K562 (cell line): ENCODE measurements around the gene CDC23. TPM values are rescaled to one million over a fixed set of nuclear protein-coding genes. Genes with fewer than 3 reads are reported as not detected.

Experiments
- ARID1B ChIP-seq: fragments of 450-650 bp; IDR thresholded peaks from 2 replicates; pipeline ENCODE4 v1.6.1; 2016; ENCODE audit warnings: antibody characterized with exemption, mild to moderate bottlenecking, inconsistent platforms
- ARID3B ChIP-seq: fragments of 250-450 bp; sonication (Bioruptor Pico); IDR thresholded peaks from 2 replicates; pipeline ENCODE4 v1.4.0; 2020; ENCODE audit warnings: borderline replicate concordance
- ELK1 ChIP-seq: sonication (generic); formaldehyde crosslinking; IDR thresholded peaks from 2 replicates; pipeline ENCODE4 v1.8.1; 2022; ENCODE audit warnings: missing genetic modification reagents
- GABPB1 ChIP-seq: sonication (generic); formaldehyde crosslinking; IDR thresholded peaks from 2 replicates; pipeline ENCODE4 v1.8.0; 2022; ENCODE audit warnings: mild to moderate bottlenecking, missing genetic modification reagents
- HMBOX1 ChIP-seq: sonication (generic); IDR thresholded peaks from 2 replicates; pipeline ENCODE4 v1.6.1; 2016
- MLX ChIP-seq, 2 experiments: fragments of 450-650 bp in 1 of 2; sonication (generic) in 1 of 2; formaldehyde crosslinking; conservative IDR thresholded peaks; 2 replicates each; pipeline versions ENCODE4 v1.4.0 to v1.8.1; 2020 to 2022; ENCODE audit warnings: mild to moderate bottlenecking in 1 of 2, missing genetic modification reagents in 1 of 2
- NFIC ChIP-seq: fragments of 450-650 bp; IDR thresholded peaks from 2 replicates; pipeline ENCODE4 v1.6.1; 2017; ENCODE audit warnings: mild to moderate bottlenecking, inconsistent platforms
- RFX1 ChIP-seq: fragments of 450-650 bp; IDR thresholded peaks from 2 replicates; pipeline ENCODE4 v1.6.1; 2016; ENCODE audit warnings: mild to moderate bottlenecking, moderate library complexity
- SIN3A ChIP-seq, 2 experiments: fragments of 150-350 bp in 1 of 2; IDR thresholded peaks; 2 replicates each; pipeline ENCODE4 v1.6.1; 2011 to 2016; ENCODE audit warnings: borderline replicate concordance in 2 of 2, low read depth in 2 of 2, low read length in 2 of 2, mild to moderate bottlenecking in 2 of 2, moderate library complexity in 2 of 2; ENCODE audit not compliant: control insufficient read depth in 1 of 2
- SRSF3 ChIP-seq: fragments of 200-400 bp; formaldehyde crosslinking; IDR thresholded peaks from 2 replicates; pipeline ENCODE4 v1.6.1; 2016; ENCODE audit warnings: mild to moderate bottlenecking, low read length, moderate library complexity; ENCODE audit not compliant: insufficient read depth
- SRSF7 ChIP-seq: fragments of 200-400 bp; formaldehyde crosslinking; optimal IDR thresholded peaks from 2 replicates; pipeline ENCODE3; 2017; ENCODE audit warnings: mild to moderate bottlenecking, low read depth, low read length
- USF2 ChIP-seq: sonication (generic); formaldehyde crosslinking; IDR thresholded peaks from 2 replicates; pipeline ENCODE4 v1.5.0; 2020; ENCODE audit warnings: missing genetic modification reagents
- ZNF175 ChIP-seq: fragments of 200-800 bp; sonication (Bioruptor generic); IDR thresholded peaks from 2 replicates; pipeline ENCODE4 v1.6.1; 2016; ENCODE audit warnings: low read depth, mild to moderate bottlenecking, missing genetic modification characterization, missing compliant biosample characterization
- ZNF592 ChIP-seq: fragments of 450-650 bp; IDR thresholded peaks from 2 replicates; pipeline ENCODE4 v1.6.1; 2017; ENCODE audit warnings: antibody characterized with exemption, mild to moderate bottlenecking
- ZNF76 ChIP-seq: fragments of 250-450 bp; sonication (Bioruptor Pico); IDR thresholded peaks from 2 replicates; pipeline ENCODE4 v1.4.0; 2020; ENCODE audit warnings: mild to moderate bottlenecking, moderate library complexity, borderline replicate concordance
- polyA plus RNA-seq, 8 experiments: library from polyadenylated mRNA; depleted of rRNA in 4 of 8; stranded (reverse) in 5 of 8; unstranded in 3 of 8; fragments of >200 nt; fragmentation: Nextera tagmentation in 2 of 8; fragmentation: Illumina TruSeq in 1 of 8; extraction: Ambion mirVana in 2 of 8; extraction: Trizol in 1 of 8; gene quantifications; 2 replicates each; pipeline versions ENCODE4 v1.2.1 to v1.2.3, GENCODE V29; 2011 to 2014; ENCODE audit warnings: inconsistent platforms in 1 of 8, missing spikeins in 1 of 8
- total RNA-seq, 7 experiments: library from RNA; depleted of rRNA in 6 of 7; stranded (reverse); fragments of >200 nt in 6 of 7; fragmentation: Illumina TruSeq in 2 of 7; extraction: Trizol in 2 of 7; gene quantifications; 2 replicates each; pipeline versions ENCODE4 v1.2.1 to v1.2.3, GENCODE V29; 2011 to 2021; ENCODE audit warnings: low replicate concordance in 1 of 7

The CDC23 gene
- total and polyA plus RNA-seq, 9 of the 15 experiments (the other 6 are each of a cell fraction or from before 2014, with no cell fraction given): 34.5 to 157 (median 65.5) TPM

GRCh38 chr5:138178516-138179276 lies 34.4 kb downstream of the CDC23 start, which contains the start of the genes BRD8 and KIF20A (continued):
- TF ChIP-seq ZNF175 (CRISPR knock-in tag): peak; percentile 72; the same call in 1 of the 2 replicates
- TF ChIP-seq ZNF76 (CRISPR knock-in tag): no peak
- TF ChIP-seq ELK1 (CRISPR knock-in tag): no peak
- peak; percentile 64; the same call in 1 of the 2 replicates for TF ChIP-seq HMBOX1
- no peak for TF ChIP-seq MLX (CRISPR knock-in tag; conservative IDR thresholded peaks at IDR 0.05)
- TF ChIP-seq SRSF3: no peak
- TF ChIP-seq GABPB1 (CRISPR knock-in tag): peak; percentile 94
- no peak; the same call in 1 of the 2 replicates for TF ChIP-seq RFX1
- TF ChIP-seq ARID3B (CRISPR knock-in tag): no peak
- 0 out of 2 replicates have a peak, but pooled peaks have one; percentile 18 for TF ChIP-seq ZNF592
- TF ChIP-seq USF2 (CRISPR knock-in tag): no peak
- TF ChIP-seq NFIC: peak; percentile 28; the same call in 1 of the 2 replicates
- TF ChIP-seq SIN3A (IDR thresholded peaks at IDR 0.05; ENCODE audit: borderline replicate concordance in 2 of 2, control insufficient read depth in 1 of 2, low read depth in 2 of 2, low read length in 2 of 2): peak; percentile 94 to 97
- no peak for TF ChIP-seq SRSF7
- TF ChIP-seq ARID1B: no peak
